Suprapubic skin (tissue), 4 donors: ENCODE results near the gene ANK3.

Experiments used
- CTCF ChIP-seq, 2 donors: fragments of 200-600 bp in 1 of 2; fragments of 450-650 bp in 1 of 2; sonication (generic) in 1 of 2; IDR thresholded peaks; one replicate each; pipeline ENCODE4 v1.5.1; 2016 to 2019; ENCODE audit warnings: antibody characterized with exemption in 2 of 2, mild to moderate bottlenecking in 1 of 2, moderate library complexity in 1 of 2
- POLR2A ChIP-seq, 2 donors: fragments of 450-650 bp; IDR thresholded peaks; one replicate each; pipeline ENCODE4 v1.6.1; 2017; ENCODE audit warnings: antibody characterized with exemption in 2 of 2, mild to moderate bottlenecking in 2 of 2, moderate library complexity in 2 of 2
- POLR2AphosphoS5 ChIP-seq, 3 donors: sonication (generic); formaldehyde crosslinking; IDR thresholded peaks; one replicate each; pipeline ENCODE4 v1.6.1; 2017; ENCODE audit warnings: antibody characterized with exemption in 3 of 3

- TF ChIP-seq CTCF (IDR thresholded peaks at IDR 0.05) (no peak), POLR2A (IDR thresholded peaks at IDR 0.05) (no peak), POLR2AphosphoS5 (IDR thresholded peaks at IDR 0.05) (no peak)
Measured at GRCh38 chr10:60239228-60239627, 150.4 kb downstream of the ANK3 start.
